Panc1 (cell line): ENCODE data around the gene HELZ2. TPM values are rescaled to one million over a fixed set of nuclear protein-coding genes. Genes with fewer than 3 reads are reported as not detected.

Experiments used
- ATAC-seq: fragments of 200-7000 bp; cut with Tn5 transposase; 2 replicates; pipeline ENCODE4 v1.9.1; 2020; ENCODE audit warnings: mild to moderate bottlenecking, moderate library complexity
- BruUV-seq: library from RNA; stranded (reverse); fragments of 400-500 nt; replicated peaks from 2 replicates; lab custom pipeline; 2021; lab: Mats Ljungman, UMichigan
- CTCF ChIA-PET: fragments of 300-600 bp; sonication (Branson Sonifier 250); formaldehyde crosslinking; loops from one replicate; lab custom pipeline; 2022; ENCODE audit warnings: antibody characterized with exemption; lab: Charles Lee
- POLR2A ChIA-PET: fragments of 300-600 bp; sonication (Branson Sonifier 250); formaldehyde crosslinking; loops from one replicate; lab custom pipeline; 2022; ENCODE audit warnings: antibody characterized with exemption; lab: Charles Lee
- DNase-seq: peaks from one replicate; pipeline ENCODE4 v3.0.0-alpha.2; 2010; ENCODE audit warnings: low read depth, low spot score
- H3K27ac ChIP-seq: 2 replicates; pipeline ENCODE4 v1.5.1; 2011; ENCODE audit warnings: mild to moderate bottlenecking, low read length, inconsistent platforms
- H3K27me3 ChIP-seq: fragments of 200-500 bp; sonication (Bioruptor generic); 2 replicates; pipeline ENCODE4 v1.6.0; 2014; ENCODE audit warnings: low read length, inconsistent platforms; ENCODE audit not compliant: control insufficient read depth, insufficient read depth
- H3K36me3 ChIP-seq: fragments of 200-500 bp; sonication (Bioruptor generic); 2 replicates; pipeline ENCODE4 v1.5.1; 2014; ENCODE audit warnings: inconsistent platforms, mild to moderate bottlenecking, low read length, moderate library complexity; ENCODE audit not compliant: control insufficient read depth, insufficient read depth
- H3K4me1 ChIP-seq: 2 replicates; pipeline ENCODE4 v1.5.1; 2011; ENCODE audit warnings: inconsistent platforms, mild to moderate bottlenecking, low read length, moderate library complexity; ENCODE audit not compliant: control insufficient read depth, insufficient read depth
- H3K4me3 ChIP-seq, 2 experiments: 2 replicates each; pipeline ENCODE4 v1.5.1; 2011 to 2012; ENCODE audit warnings: low read depth in 2 of 2, low read length in 2 of 2, mild to moderate bottlenecking in 2 of 2, inconsistent platforms in 1 of 2, moderate library complexity in 1 of 2
- H3K9me3 ChIP-seq: fragments of 200-500 bp; sonication (Bioruptor generic); 2 replicates; pipeline ENCODE4 v1.5.1; 2014; ENCODE audit warnings: low read depth, mild to moderate bottlenecking, inconsistent platforms, low read length, moderate library complexity; ENCODE audit not compliant: control insufficient read depth, insufficient read depth
- CTCF ChIP-seq: fragments of 450-650 bp; IDR thresholded peaks from 2 replicates; pipeline ENCODE4 v1.5.1; 2017; ENCODE audit warnings: mild to moderate bottlenecking
- POLR2AphosphoS5 ChIP-seq: IDR thresholded peaks from 2 replicates; pipeline ENCODE4 v1.6.1; 2012; ENCODE audit warnings: mild to moderate bottlenecking, low read depth, low read length, moderate library complexity
- REST ChIP-seq, 2 experiments: IDR thresholded peaks; 2 replicates each; pipeline ENCODE4 v1.6.1; 2011 to 2012; ENCODE audit warnings: low read depth in 2 of 2, control low read depth in 1 of 2, low read length in 1 of 2, mild to moderate bottlenecking in 1 of 2, moderate library complexity in 1 of 2; ENCODE audit not compliant: insufficient read depth in 1 of 2
- SIN3A ChIP-seq: IDR thresholded peaks from 2 replicates; pipeline ENCODE4 v1.6.1; 2012; ENCODE audit warnings: low read depth, mild to moderate bottlenecking, low read length, moderate library complexity, borderline replicate concordance; ENCODE audit not compliant: insufficient read depth
- TCF7L2 ChIP-seq: IDR thresholded peaks from 2 replicates; pipeline ENCODE4 v1.6.1; 2011; ENCODE audit warnings: mild to moderate bottlenecking, low read depth, low read length, inconsistent platforms
- in situ Hi-C: cut with HindIII; loops from 2 replicates; pipeline ENCODE4 v1.10.0; 2016; ENCODE audit warnings: low sequenced_read_pairs, low pct_unique_long_range_greater_than_20kb
- intact Hi-C: fragments of 100-400 bp; cut with micrococcal nuclease; formaldehyde crosslinking; loops from one replicate; pipeline ENCODE4 v1.10.0; 2022; ENCODE audit not compliant: unreplicated experiment
- total RNA-seq: library from RNA; stranded (reverse); gene quantifications from one replicate; pipeline ENCODE4 v1.2.1, GENCODE V29; 2021; ENCODE audit not compliant: unreplicated experiment

HELZ2 gene
- total RNA-seq, 1 experiment from 2014 or later: 41.5 TPM

GRCh38 chr20:63568170-63568981 lies 5.7 kb downstream of the HELZ2 start:
- DNase-seq: no peak
- intact Hi-C loops: no loop called here
- POLR2A ChIA-PET: interaction anchor here (0.6 kb wide), 1 partner anchor 195 kb away, joined by 3 read pairs; no protein-coding TSS in a partner anchor
- TF ChIP-seq POLR2AphosphoS5 (no peak), REST (IDR thresholded peaks at IDR 0.05; ENCODE audit: insufficient read depth in 1 of 2, low read depth in 2 of 2, low read length in 1 of 2) (no peak), SIN3A (no peak), TCF7L2 (no peak), CTCF (no peak)
- BruUV-seq: no TSS peak
- H3K4me3 ChIP-seq: no peak overlapping the region
- no peak overlapping the region for H3K27ac ChIP-seq
- peaks cover 4% of the 10 kb centered on the region; the same call in 1 of the 2 replicates for H3K4me1 ChIP-seq
- no peaks in the 10 kb centered on the region for H3K9me3 ChIP-seq
- ATAC-seq: no peak
- CTCF ChIA-PET: interaction anchor here (0.6 kb wide), 1 partner anchor 298 kb away, joined by 12 read pairs; no protein-coding TSS in a partner anchor
- H3K27me3 ChIP-seq: no peaks in the 10 kb centered on the region
- H3K36me3 ChIP-seq: no peaks in the 10 kb centered on the region; the same call in 1 of the 2 replicates
- in situ Hi-C loops: no loop called here

- Histone ChIP-seq H3K27me3 (no peaks in the 10 kb centered on the region), H3K4me3 (no peak overlapping the region), H3K36me3 (no peaks in the 10 kb centered on the region), H3K27ac (no peak overlapping the region), H3K4me1 (no peaks in the 10 kb centered on the region), H3K9me3 (no peaks in the 10 kb centered on the region)
- ChIA-PET CTCF (no interaction called here), POLR2A (interaction anchor here (0.6 kb wide), 1 partner anchor 15 kb away, joined by 9 read pairs; no protein-coding TSS in a partner anchor)
- ATAC-seq (no peak), DNase-seq (no peak)
- in situ Hi-C loops (no loop called here), intact Hi-C loops (no loop called here)
- TF ChIP-seq CTCF (no peak), POLR2AphosphoS5 (no peak)
- no TSS peak for BruUV-seq
Observed at GRCh38 chr20:63567386-63568169, 6.5 kb downstream of the HELZ2 start.
